GM12878 (cell line): ENCODE measurements around the gene ALG2.

ENCODE experiments used
- BACH1 ChIP-seq: fragments of 450-650 bp; IDR thresholded peaks from 2 replicates; pipeline ENCODE4 v1.6.1; 2017; ENCODE audit warnings: mild to moderate bottlenecking, borderline replicate concordance
- CREB1 ChIP-seq: IDR thresholded peaks from 2 replicates; pipeline ENCODE4 v1.6.1; 2012; ENCODE audit warnings: low read depth, mild to moderate bottlenecking, inconsistent platforms
- CTCF ChIP-seq, 3 experiments: IDR thresholded peaks in 2 of 3; conservative IDR thresholded peaks in 1 of 3; 2 replicates each; pipeline ENCODE4 v1.5.1; 2011; ENCODE audit warnings: low read depth in 3 of 3, low read length in 3 of 3, mild to moderate bottlenecking in 3 of 3, control low read depth in 2 of 3, moderate library complexity in 2 of 3, inconsistent platforms in 1 of 3, mixed read lengths in 1 of 3; ENCODE audit not compliant: control insufficient read depth in 2 of 3, insufficient read depth in 1 of 3; ENCODE audit errors: extremely low read depth in 1 of 3
- IKZF1 ChIP-seq: fragments of 450-650 bp; conservative IDR thresholded peaks from 2 replicates; pipeline ENCODE4 v1.6.1; 2017; ENCODE audit warnings: antibody characterized with exemption, mild to moderate bottlenecking
- PAX8 ChIP-seq: fragments of 450-650 bp; IDR thresholded peaks from 2 replicates; pipeline ENCODE4 v1.6.1; 2017; ENCODE audit warnings: mild to moderate bottlenecking, moderate library complexity
- PKNOX1 ChIP-seq: fragments of 450-650 bp; IDR thresholded peaks from 2 replicates; pipeline ENCODE4 v1.6.1; 2016; ENCODE audit warnings: mild to moderate bottlenecking
- POLR2A ChIP-seq: IDR thresholded peaks from 2 replicates; pipeline ENCODE4 v1.6.1; 2011; ENCODE audit warnings: low read depth, mild to moderate bottlenecking, low read length
- RB1 ChIP-seq: fragments of 450-650 bp; formaldehyde crosslinking; IDR thresholded peaks from 2 replicates; pipeline ENCODE4 v1.6.1; 2017; ENCODE audit warnings: mild to moderate bottlenecking, borderline replicate concordance

DNA sequence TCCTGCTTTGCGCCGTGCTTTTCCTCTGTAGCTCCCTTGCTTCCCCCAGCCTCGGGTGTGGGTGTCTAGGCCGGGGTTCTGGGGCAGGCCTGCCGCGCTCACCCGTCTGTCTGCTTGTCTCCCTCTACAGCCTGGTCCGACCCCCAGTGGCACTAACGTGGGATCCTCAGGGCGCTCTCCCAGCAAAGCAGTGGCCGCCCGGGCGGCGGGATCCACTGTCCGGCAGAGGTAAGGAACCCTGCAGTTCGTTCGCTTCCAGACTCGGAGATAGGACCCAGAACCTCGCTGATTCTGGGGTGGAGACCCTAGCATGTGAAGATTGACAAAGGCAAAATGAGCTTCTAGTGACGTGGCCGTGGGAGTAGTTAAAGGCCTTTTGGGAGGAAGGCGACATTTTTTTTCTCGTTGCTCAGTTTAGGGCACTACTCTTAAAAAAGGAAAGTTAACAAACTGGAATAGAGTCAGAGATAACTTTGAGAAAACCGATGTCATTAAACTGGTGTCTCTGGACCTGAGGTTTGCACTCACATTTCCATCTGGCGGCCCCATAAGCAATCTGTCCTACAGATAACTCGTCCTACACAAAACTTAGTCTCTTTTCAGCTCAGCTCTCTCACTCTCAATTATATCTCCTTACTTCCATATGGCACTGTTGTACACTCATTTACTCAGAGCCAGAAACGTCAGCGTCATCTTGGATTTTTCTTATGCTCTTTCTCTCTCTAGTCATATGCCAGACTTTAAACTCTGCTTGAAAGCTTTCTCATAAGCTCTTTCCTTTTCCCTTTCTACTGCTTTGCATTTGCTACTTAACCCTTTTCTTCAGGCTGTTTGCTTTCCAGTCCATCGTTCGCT, 901 bp upstream of the ALG2 start:
- TF ChIP-seq CREB1 (peak; percentile 29; the same call in 1 of the 2 replicates), PKNOX1 (no peak), CTCF (IDR thresholded peaks at IDR 0.05 in 2 of 3, conservative IDR thresholded peaks at IDR 0.05 in 1 of 3; ENCODE audit: control insufficient read depth in 2 of 3, extremely low read depth in 1 of 3, insufficient read depth in 1 of 3, low read depth in 3 of 3, low read length in 3 of 3) (no peak), BACH1 (no peak), RB1 (no peak), POLR2A (peak; percentile 22; the same call in 1 of the 2 replicates), PAX8 (no peak), IKZF1 (no peak)
